Type B pancreatic cell (in vitro differentiated cells): ENCODE data around the gene NDE1. TPM values are rescaled to one million over a fixed set of nuclear protein-coding genes. Genes with fewer than 3 reads are reported as not detected.

Experiments
- DNase-seq: peaks from one replicate; pipeline ENCODE4 v3.0.0; 2021; ENCODE audit warnings: mixed read lengths; ENCODE audit not compliant: unreplicated experiment; ENCODE audit errors: extremely low spot score
- H3K27ac Mint-ChIP-seq: 2 replicates; pipeline ENCODE4 v1.8.0; 2021; ENCODE audit warnings: mild to moderate bottlenecking, mixed read lengths
- H3K27me3 Mint-ChIP-seq: 2 replicates; pipeline ENCODE4 v1.8.0; 2021; ENCODE audit warnings: mixed read lengths
- H3K36me3 Mint-ChIP-seq: 2 replicates; pipeline ENCODE4 v1.8.0; 2021; ENCODE audit warnings: mixed read lengths
- H3K4me1 Mint-ChIP-seq: one replicate; pipeline ENCODE4 v1.8.0; 2021; ENCODE audit warnings: mixed read lengths; ENCODE audit not compliant: unreplicated experiment
- H3K4me3 Mint-ChIP-seq: 2 replicates; pipeline ENCODE4 v1.8.0; 2021; ENCODE audit warnings: mild to moderate bottlenecking, mixed read lengths
- H3K9me3 Mint-ChIP-seq: 2 replicates; pipeline ENCODE4 v1.8.0; 2021; ENCODE audit warnings: mixed read lengths
- total RNA-seq: library from RNA; stranded (reverse); gene quantifications from 2 replicates; pipeline ENCODE4 v1.2.1, GENCODE V29; 2021; ENCODE audit warnings: low replicate concordance
- TF ChIP-seq, protein P1 (sequence below): fragments of 200-600 bp; sonication (generic); conservative IDR thresholded peaks from 2 replicates; pipeline ENCODE4 v1.5.0; 2021; ENCODE audit warnings: antibody characterized with exemption, mild to moderate bottlenecking

Gene NDE1
- total RNA-seq, 1 donor from 2014 or later = 76.4 TPM

DNA sequence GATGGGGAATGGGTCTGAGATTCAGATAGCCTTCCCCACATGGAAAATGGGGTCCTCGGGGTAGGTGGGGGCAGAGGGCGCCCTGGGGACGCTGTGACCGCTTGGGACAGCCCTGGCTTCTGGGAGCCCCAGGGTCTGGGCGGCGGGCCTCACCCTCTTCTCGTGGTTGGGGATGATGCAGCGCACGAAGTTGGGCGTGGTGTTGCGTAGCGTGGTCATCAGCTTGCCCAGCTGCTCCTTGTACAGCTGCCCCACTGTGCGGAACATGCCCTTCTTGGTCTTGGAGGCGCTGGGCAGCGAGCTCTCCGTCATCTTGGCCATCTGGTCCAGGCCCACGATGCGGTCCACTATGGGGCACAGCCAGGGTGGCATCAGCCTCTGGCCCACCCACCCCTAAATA is 99.9 kb downstream of the NDE1 start:
- TF ChIP-seq, protein P1, sequence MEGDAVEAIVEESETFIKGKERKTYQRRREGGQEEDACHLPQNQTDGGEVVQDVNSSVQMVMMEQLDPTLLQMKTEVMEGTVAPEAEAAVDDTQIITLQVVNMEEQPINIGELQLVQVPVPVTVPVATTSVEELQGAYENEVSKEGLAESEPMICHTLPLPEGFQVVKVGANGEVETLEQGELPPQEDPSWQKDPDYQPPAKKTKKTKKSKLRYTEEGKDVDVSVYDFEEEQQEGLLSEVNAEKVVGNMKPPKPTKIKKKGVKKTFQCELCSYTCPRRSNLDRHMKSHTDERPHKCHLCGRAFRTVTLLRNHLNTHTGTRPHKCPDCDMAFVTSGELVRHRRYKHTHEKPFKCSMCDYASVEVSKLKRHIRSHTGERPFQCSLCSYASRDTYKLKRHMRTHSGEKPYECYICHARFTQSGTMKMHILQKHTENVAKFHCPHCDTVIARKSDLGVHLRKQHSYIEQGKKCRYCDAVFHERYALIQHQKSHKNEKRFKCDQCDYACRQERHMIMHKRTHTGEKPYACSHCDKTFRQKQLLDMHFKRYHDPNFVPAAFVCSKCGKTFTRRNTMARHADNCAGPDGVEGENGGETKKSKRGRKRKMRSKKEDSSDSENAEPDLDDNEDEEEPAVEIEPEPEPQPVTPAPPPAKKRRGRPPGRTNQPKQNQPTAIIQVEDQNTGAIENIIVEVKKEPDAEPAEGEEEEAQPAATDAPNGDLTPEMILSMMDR = no peak
- H3K27me3 Mint-ChIP-seq = no peaks in the 10 kb centered on the region
- no peak overlapping the region for H3K27ac Mint-ChIP-seq
- H3K4me3 Mint-ChIP-seq = no peak overlapping the region
- H3K36me3 Mint-ChIP-seq = no peaks in the 10 kb centered on the region
- H3K4me1 Mint-ChIP-seq = no peaks in the 10 kb centered on the region
- peaks cover 7% of the 10 kb centered on the region for H3K9me3 Mint-ChIP-seq
- no peak for DNase-seq

DNA sequence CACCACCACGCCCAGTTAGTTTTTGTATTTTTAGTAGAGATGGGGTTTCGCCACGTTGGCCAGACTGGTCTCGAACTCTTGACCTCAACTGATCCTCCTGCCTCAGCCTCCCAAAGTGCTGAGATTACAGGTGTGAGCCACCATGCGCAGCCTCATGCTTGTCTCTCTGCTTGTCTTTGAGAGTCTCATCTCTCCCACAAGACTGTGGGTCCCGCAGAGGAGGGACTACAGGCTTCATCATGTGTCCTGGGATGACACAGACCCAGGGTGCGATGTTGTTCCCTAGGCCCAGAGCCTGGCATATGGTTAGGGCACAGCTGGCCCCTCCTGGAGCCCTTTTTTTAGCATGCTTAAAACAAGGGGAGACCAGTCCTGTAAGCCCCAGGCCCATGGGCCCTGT is 101.9 kb downstream of the NDE1 start:
- DNase-seq = no peak
- TF ChIP-seq, protein P1 = no peak
- Mint-ChIP-seq H3K36me3 (no peaks in the 10 kb centered on the region), H3K9me3 (peaks cover 14% of the 10 kb centered on the region), H3K27ac (no peak overlapping the region), H3K4me3 (no peak overlapping the region), H3K27me3 (peaks cover 4% of the 10 kb centered on the region), H3K4me1 (no peaks in the 10 kb centered on the region)

DNA sequence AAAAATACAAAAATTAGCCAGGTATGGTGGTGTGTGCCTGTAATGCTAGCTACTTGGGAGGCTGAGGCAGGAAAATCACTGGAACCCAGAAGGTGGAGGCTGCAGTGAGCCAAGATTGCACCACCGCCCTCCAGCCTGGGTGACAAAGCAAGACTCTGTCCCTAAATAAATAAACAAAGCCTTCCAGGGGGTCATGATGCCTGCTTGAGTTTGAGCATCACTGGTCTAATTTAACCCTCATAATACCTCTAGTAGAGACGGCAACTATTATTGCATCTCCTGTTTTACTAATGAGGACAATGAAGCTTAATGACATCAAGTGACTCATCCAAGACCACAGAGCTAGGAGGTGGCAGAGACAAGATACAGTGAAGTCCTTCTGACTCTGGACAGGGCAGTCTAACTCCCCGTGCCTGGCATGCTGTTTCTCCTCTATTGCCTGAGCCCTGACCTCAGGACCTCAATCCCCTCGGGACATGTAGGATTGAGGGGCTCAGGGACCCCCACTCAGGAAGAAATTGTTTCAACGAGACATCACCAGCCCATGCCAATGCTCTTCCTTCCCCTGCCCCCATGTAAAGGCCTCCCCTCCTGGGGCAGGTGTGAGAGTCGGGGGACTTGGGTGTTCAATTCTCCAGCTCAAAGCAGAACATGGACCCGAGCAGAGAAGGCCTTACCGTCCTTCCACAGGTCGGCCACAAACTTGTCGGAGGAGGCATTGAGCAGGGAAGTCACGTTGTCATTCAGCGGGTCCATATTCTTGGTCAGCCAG is 102.9 kb downstream of the NDE1 start:
- TF ChIP-seq, protein P1 = no peak
- H3K36me3 Mint-ChIP-seq = no peaks in the 10 kb centered on the region

DNA sequence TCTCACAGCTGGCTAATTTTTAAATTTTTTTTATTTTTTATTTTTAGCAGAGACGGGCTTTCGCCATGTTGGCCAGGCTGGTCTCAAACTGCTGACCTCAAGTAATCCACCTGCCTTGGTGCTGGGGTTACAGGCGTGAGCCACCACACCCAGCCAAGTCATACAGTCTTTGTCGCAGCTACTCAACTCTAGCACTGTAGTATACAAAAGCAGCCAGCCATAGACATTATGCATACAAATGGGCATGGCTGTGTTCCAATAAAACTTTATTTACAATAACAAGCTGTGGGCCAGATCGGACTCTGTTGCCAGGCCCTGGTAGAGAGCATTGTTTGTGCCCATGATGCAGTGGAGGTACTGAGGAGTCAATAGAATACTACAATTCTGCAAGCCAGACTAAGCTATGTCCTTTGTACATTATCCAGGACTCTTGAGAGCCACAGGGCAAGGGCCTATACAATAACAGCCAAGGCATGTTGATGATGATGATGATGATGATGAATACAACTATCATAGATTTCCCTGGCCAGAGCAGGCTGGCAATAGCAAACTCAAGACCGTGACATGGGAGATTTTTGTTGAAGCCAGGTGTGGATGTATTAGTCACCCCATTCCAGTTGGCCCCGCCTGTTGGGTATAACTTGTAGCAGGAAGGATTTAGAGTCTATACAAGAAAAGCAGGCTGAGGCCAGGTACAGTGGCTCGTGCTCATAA is 104.9 kb downstream of the NDE1 start:
- Mint-ChIP-seq H3K9me3 (peaks cover 9% of the 10 kb centered on the region), H3K27me3 (peaks cover 9% of the 10 kb centered on the region), H3K27ac (no peak overlapping the region), H3K4me1 (no peaks in the 10 kb centered on the region), H3K4me3 (no peak overlapping the region), H3K36me3 (no peaks in the 10 kb centered on the region)
- no peak for DNase-seq
- TF ChIP-seq, protein P1 = no peak

More for the DNA sequence above, 102.9 kb downstream of the NDE1 start:
- no peak overlapping the region for H3K4me3 Mint-ChIP-seq
- no peaks in the 10 kb centered on the region for H3K4me1 Mint-ChIP-seq
- H3K27ac Mint-ChIP-seq = no peak overlapping the region
- peaks cover 14% of the 10 kb centered on the region for H3K9me3 Mint-ChIP-seq
- no peak for DNase-seq
- H3K27me3 Mint-ChIP-seq = peaks cover 4% of the 10 kb centered on the region

DNA sequence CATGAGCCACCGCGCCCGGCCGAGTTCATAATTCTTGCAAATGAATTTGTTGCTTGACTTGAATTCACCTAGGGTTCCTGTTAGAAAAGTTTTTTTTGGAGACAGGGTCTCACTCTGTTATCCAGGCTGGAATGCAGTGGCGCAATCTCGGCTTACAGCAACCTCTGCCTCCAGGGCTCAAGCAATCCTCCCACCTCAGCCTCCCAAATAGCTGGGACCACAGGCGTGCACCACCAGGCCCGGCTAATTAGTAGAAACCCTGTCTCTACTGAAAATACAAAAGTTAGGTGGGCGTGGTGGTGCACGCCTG is 107.0 kb downstream of the NDE1 start:
- H3K27me3 Mint-ChIP-seq = peaks cover 19% of the 10 kb centered on the region
- no peak overlapping the region for H3K27ac Mint-ChIP-seq
- no peak overlapping the region for H3K4me3 Mint-ChIP-seq
- TF ChIP-seq, protein P1 = no peak
- no peaks in the 10 kb centered on the region for H3K4me1 Mint-ChIP-seq
- peaks cover 9% of the 10 kb centered on the region for H3K9me3 Mint-ChIP-seq
- H3K36me3 Mint-ChIP-seq = no peaks in the 10 kb centered on the region
- no peak for DNase-seq
